NCI-H345 treated with DMSO at 0.1 percent for 48 hours (cell line): ENCODE measurements around the gene TOR1A.
"Not testable (repeated sequence)": the region's sequence is repeated elsewhere in the genome, so short reads cannot be mapped to it uniquely, and the experiment has no call there.

Experiments used
- DNase-seq: peaks from one replicate; lab custom pipeline; 2025; ENCODE audit not compliant: unreplicated experiment; lab: John Stamatoyannopoulos, UW

TOR1A gene

DNA sequence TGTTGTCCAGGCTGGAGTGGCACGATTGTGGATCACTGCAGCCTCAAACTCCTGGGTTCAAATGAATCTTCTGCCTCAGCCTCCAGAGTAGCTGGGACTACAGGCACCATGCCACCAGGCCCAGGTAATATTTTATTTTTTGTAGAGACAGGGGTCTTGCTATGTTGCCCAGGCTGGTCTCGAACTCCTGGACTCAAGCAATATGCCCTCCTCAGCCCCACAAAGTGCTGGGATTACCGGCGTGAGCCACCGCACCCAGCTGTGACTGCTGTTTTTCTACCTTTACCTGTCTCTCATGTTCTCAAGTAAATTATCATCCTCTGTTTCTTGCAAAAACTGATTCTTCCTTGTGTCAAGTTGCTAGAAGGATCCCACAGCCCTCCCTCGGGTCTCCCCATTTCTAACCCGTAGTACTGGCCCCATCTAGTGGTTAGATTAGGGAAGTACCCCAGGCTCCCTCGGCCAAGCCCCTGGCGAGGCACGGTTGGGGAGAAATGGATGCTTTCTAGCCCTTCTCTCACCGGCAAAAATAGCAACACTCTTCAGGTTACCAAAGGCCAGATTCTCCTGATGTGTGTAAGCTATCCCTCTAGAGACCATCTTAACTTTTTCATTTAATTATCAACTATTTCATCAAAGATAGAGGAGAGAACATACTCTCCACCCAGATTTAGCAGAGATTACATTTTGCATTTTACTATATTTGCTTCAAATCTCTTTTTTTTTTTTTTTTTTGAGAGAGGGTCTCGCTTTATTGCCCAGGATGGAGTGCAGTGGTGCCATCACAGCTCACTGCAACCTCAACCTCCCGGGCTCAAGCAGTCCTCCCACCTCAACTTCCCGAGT is 40.2 kb downstream of the TOR1A start:
- DNase-seq, result peak; percentile 55

- DNase-seq, result no peak
Observed at GRCh38 chr9:129781981-129782380, 42.0 kb downstream of the TOR1A start.

DNA sequence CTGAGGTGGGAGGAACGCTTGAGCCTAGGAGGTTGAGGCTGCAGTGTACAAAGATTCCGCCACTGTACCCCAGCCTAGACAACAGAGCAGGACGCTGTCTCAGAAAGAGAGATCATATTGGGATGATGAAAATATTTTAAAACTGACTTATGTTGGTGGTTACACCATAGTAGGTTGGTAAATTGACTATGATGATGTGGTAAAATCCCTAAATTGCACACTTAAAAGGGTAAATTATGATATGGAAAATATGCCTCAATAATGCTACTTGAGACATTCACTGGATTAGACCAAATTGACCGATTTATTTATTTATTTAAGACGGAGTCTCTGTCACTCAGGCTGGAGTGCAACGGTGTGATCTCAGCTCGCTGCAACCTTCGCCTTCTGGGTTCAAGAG is 42.8 kb downstream of the TOR1A start:
- DNase-seq, result no peak

DNA sequence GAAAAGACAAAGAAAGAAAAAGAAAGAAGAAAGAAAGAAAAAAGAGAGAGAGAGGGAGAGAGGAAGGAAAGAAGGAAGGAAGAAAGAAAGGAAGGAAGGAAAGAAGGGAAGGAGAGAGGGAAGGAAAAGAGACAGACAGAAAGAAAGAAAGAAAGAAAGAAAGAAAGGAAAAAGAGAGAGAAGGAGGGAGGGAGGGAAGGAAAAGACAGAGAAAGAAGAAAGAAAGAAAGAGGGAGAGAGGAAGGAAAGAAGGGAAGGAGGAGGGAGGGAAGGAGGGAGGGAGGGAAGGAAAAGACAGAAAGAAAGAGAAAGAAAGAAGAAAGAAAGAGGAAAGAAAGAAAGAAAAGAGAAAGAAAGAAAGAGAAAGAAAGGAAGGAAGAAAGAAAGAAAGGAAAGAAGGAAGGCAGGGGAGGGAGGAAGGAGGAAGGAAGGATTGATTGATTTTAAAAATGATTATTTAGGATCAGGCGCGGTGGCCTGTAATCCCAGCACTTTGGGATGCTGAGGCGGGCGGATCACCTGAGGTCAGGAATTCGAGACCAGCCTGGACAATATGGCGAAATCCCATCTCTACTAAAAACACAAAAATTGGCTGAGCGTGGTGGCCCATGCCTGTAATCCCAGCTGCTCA is 44.3 kb downstream of the TOR1A start:
- no peak for DNase-seq

DNA sequence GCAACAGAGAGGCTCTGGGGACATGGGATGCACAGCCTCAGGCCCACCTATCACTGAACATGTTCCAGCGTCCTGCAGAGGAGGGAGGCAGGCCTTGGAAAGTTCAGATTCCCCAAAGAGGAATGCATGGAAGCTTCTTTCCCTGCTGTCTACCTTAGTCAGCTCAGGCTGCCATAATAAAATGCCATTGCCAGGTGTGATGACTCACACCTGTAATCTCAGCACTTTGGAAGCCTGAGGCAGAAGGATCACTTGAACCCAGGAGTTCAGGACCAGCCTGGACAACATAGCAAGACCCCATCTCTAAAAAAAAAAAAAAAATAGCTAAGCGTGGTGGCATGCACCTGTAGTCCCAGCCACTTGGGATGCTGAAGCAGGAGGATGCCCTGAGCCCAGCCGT is 45.5 kb downstream of the TOR1A start:
- DNase-seq, result no peak

DNA sequence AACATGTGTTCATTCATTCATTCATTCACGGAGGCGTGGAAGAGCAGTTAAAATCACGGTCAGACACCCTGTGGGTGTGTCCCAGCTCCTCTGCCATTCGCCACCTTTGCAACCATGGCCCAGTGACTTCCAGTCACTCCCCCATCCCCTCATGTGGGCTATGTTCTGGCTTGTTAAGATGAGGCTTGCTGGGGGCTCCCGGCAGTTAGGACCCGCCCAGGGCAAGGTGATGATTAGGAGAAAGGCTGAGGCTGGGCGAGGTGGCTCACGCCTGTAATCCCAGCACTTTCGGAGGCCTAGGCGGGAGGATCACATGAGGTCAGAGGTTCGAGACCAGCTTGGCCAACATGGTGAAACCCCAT is 46.2 kb downstream of the TOR1A start:
- no peak for DNase-seq

DNA sequence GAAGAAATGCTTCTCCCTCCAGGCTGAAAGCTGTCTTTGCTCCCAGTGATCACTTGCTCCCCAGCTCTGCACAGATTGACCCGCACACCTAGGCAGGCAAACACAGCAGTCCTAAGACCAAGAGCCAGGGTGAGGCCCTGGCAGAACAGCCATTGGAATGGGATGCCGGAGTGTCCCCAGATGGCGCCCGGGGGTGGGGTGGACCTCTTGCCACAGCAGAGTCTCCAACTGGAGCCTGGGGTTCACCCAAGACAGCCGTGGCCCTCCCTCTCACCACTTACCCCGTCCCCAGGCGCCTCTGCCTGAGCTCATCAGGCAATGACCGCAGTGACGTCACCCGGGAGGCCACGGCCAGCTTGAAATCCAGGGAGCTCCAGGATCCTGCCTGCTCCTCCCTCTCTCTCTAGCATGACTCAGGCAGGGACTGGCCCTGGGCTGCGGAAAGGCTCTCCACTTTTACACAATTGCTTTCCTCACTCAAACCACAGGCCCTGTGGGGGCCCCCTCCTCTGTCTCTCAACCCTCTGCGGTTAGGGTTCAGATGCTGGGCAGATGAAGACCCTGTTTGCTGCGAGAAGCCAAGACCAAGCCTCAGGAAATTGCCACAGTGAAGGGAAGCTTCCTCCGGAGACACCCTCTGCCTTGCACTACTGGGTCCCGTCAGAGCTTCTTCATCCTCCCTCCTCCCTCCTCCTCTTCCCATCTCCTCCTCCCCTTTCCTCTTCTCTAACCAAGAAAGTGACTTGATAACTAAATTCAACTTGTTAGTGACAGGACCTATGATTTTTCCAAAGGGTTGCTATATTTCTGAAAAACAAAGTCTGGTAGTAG is 46.8 kb downstream of the TOR1A start:
- no peak for DNase-seq

DNA sequence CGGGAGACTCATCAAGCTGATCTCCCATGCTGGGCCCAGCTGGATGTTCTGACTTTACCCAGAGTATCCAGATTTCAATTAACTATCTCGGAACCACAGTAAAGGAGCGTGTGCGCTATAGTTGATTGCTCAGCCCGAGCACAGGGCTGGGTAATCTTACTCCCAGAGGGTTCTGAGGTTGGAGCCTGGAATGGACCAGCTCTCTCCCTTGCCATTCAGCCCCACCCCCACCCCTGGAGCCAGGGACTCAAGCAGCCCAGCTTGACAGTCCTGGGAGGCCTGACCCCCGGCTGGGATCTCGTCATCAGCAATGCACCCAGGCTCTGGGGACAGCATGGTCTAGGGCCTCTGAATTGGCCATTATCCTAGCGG is 47.4 kb downstream of the TOR1A start:
- no peak for DNase-seq

DNA sequence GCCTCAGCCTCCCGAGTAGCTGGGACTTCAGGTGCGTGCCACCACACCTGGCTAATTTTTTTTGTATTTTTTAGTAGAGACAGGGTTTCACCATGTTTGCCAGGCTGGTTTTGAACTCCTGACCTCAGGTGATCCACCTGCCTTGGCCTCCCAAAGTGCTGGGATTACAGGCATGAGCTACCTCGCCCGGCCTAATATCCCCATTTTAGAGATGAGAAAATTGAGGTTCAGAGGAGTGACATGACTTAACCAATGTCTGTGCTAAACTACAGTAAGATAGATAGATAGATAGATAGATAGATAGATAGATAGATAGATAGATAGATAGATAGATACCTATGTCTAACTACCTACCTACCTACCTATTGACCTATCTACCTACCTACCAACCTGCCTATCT is 47.8 kb downstream of the TOR1A start:
- not testable (repeated sequence) for DNase-seq

- DNase-seq, result no peak
Observed at GRCh38 chr9:129775448-129775798, 48.5 kb downstream of the TOR1A start.

- no peak for DNase-seq
Observed at GRCh38 chr9:129774791-129775447, 49.0 kb downstream of the TOR1A start.

DNA sequence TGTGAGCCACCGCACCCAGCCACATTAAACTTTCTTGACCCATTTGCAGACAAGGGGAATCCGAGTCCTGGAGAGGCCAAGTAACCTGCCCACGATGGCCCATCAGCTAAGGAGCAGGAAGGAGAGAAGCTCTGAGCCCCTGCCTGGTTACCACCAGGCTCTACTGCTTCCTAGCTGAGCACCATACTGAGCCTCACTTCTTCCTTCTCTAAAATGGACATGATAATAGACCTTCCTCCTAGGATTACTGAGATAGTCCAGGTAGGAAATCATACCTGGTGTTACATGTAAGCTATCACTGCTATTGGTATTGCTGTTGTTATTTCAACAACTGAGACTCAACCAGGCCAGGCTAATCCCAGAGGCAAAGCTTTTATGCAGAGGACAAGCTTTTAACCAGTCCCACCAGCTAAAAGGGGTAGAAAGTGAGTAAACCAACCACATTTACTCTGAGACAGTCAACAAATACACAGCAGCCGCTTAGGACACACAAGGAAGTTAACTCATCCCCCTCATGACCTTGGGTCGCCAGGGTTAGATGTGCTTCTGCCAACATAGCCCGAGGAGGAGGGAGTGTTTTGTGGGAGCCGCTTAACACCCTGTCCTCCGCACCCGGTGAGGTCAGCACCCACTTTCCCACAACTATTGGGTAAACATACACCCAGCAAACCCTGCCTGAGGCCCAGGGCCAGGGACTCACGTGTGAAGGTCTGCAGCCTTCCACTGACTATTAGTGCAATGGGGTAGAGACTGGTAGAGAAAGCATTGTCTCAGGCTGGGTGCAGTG is 50.5 kb downstream of the TOR1A start:
- no peak for DNase-seq

DNA sequence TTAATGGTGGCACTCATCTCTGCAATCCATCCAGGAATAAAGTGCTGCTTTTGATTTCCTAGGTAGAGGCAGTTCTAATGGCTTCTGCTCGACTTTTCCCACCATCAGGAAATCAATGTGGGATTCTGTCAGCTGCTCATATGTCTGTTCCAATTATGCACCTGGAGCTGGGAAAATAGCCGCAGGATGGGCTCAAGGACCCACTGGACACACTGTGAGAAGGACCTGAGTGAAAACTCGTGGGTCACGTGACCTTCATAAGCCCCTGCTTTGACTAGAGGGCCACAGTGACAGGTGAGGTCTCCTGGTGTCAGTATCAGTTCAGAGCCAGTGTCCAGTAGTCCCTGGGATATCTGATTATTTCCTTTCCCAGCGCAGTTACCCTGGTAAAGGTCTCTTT is 53.2 kb downstream of the TOR1A start:
- no peak for DNase-seq

GRCh38 chr9:129769669-129770068 is 54.3 kb downstream of the TOR1A start:
- no peak for DNase-seq

DNA sequence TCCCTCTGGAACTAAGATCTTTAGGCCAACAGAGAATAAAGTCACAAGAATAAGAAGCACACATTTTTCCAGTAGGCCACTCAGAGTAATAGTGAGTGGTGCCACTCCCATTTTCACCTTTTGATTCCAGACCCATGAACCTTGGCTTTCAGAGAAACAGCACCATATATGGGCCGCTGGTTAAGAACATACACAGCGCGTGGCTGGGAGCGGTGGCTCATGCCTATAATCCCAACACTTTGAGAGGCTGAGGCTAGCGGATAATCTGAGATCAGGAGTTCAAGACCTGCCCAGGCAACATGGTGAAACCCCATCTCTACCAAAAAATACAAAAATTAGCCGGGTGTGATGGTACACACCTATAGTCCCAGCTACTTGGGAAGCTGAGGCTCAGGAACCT is 55.5 kb downstream of the TOR1A start:
- DNase-seq, result no peak

- DNase-seq, result no peak
Observed at GRCh38 chr9:129765764-129766317, 58.1 kb downstream of the TOR1A start.

DNA sequence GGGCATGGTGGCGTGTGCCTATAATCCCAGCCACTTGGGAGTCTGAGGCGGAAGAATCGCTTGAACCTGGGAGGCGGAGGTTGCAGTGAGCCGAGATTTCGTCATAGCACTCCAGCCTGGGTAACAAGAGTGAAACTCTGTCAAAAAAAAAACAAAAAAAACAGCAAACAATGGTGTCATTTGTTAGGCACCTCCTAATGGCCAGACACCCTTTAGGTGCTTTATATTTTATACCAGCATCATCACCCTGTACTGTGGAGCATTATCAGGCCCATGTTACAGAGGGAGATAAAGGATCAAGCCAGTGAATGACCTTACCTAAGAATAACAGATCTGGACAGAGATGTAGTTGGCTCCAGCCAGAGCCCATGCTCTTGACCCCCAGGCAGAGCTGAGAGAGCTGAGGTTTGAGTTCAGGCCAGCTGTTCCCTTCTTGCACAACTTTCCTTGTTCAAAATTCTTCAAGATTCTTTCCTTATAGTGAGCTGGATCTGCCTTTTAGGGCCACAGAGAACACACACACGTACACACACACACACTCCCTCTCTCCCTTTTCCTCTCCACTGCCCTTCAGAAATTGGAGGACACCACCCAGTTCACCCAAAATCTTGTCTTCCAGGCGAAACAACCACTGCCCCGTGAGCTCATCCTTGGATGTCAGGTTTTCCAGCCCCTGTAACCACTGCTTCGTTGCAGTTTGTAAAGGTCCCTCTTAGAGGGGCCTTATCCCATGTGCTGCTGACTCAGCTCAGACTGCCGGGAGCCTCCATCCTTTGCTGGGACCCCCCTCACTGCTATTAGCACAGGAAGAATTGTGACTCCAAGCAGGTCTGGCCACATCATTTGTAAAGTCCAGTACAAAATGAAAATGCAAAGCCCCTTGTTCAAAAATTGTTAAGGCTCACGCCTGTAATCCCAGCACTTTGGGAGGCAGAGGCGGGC is 60.7 kb downstream of the TOR1A start:
- no peak for DNase-seq
